CD14-positive monocyte (primary cell): ENCODE measurements around the gene NIT1. TPM values are rescaled to one million over a fixed set of nuclear protein-coding genes. Genes with fewer than 3 reads are reported as not detected.

Experiments
- DNase-seq, 3 donors: peaks; one replicate each; pipeline ENCODE4 v3.0.0-alpha.2; 2011 to 2022
- H2AFZ ChIP-seq: 2 replicates; pipeline ENCODE4 v1.6.0; 2012; ENCODE audit warnings: mild to moderate bottlenecking, low read depth, low read length, inconsistent platforms; ENCODE audit not compliant: insufficient read depth, poor library complexity, severe bottlenecking
- H3K27ac ChIP-seq, 2 donors: 1 replicate in 1 of 2; 2 replicates in 1 of 2; pipeline ENCODE4 v1.5.1; 2012 to 2013; ENCODE audit warnings: low read length in 2 of 2, control low read depth in 1 of 2, inconsistent platforms in 1 of 2, low read depth in 1 of 2, mild to moderate bottlenecking in 1 of 2
- H3K27me3 ChIP-seq, 2 donors: one replicate each; pipeline versions ENCODE4 v1.6.0 to v1.6.1; 2011 to 2013; ENCODE audit warnings: low read length in 2 of 2; ENCODE audit not compliant: control insufficient read depth in 2 of 2, insufficient read depth in 2 of 2
- H3K36me3 ChIP-seq, 2 donors: replicated peaks in 1 of 2; 1 replicate in 1 of 2; 2 replicates in 1 of 2; pipeline versions ENCODE4 v1.5.1 to v1.6.1; 2012 to 2013; ENCODE audit warnings: low read length in 2 of 2, control low read depth in 1 of 2, inconsistent platforms in 1 of 2, mild to moderate bottlenecking in 1 of 2; ENCODE audit not compliant: insufficient read depth in 2 of 2, control insufficient read depth in 1 of 2
- H3K4me1 ChIP-seq, 2 donors: 1 replicate in 1 of 2; 2 replicates in 1 of 2; pipeline versions ENCODE4 v1.5.1 to v1.6.1; 2012 to 2013; ENCODE audit warnings: low read length in 2 of 2, control low read depth in 1 of 2, inconsistent platforms in 1 of 2, mild to moderate bottlenecking in 1 of 2, moderate library complexity in 1 of 2; ENCODE audit not compliant: insufficient read depth in 2 of 2, control insufficient read depth in 1 of 2
- H3K4me2 ChIP-seq: replicated peaks from 2 replicates; pipeline ENCODE3; 2012; ENCODE audit warnings: low read length, moderate library complexity, mild to moderate bottlenecking; ENCODE audit not compliant: poor library complexity, severe bottlenecking; ENCODE audit errors: extremely low read depth
- H3K4me3 ChIP-seq, 3 experiments: fragments of 200-600 bp in 1 of 3; sonication (generic) in 1 of 3; replicated peaks in 1 of 3; 1 replicate in 2 of 3; 2 replicates in 1 of 3; pipeline ENCODE4 v1.5.1; 2011 to 2013; ENCODE audit warnings: low read length in 3 of 3, mild to moderate bottlenecking in 3 of 3, control low read depth in 2 of 3, low read depth in 2 of 3, inconsistent platforms in 1 of 3, moderate library complexity in 1 of 3
- H3K79me2 ChIP-seq: 2 replicates; pipeline ENCODE4 v1.6.0; 2012; ENCODE audit warnings: mild to moderate bottlenecking, control low read depth, inconsistent platforms, low read length, moderate library complexity; ENCODE audit not compliant: insufficient read depth
- H3K9ac ChIP-seq: 2 replicates; pipeline ENCODE4 v1.6.0; 2017; ENCODE audit warnings: low read length, mild to moderate bottlenecking; ENCODE audit not compliant: insufficient read depth, poor library complexity, severe bottlenecking
- H3K9me3 ChIP-seq, 2 donors: replicated peaks in 1 of 2; 1 replicate in 1 of 2; 2 replicates in 1 of 2; pipeline versions ENCODE4 v1.5.1 to v1.6.1; 2012 to 2013; ENCODE audit warnings: low read length in 2 of 2, control low read depth in 1 of 2; ENCODE audit not compliant: control insufficient read depth in 1 of 2, insufficient read depth in 1 of 2
- H4K20me1 ChIP-seq: 2 replicates; pipeline ENCODE4 v1.6.0; 2012; ENCODE audit warnings: mild to moderate bottlenecking, low read length, control low read depth, moderate library complexity; ENCODE audit not compliant: insufficient read depth
- H3K27ac Mint-ChIP-seq, 7 donors: one replicate each; pipeline ENCODE4 v1.8.0; 2020; ENCODE audit warnings: mild to moderate bottlenecking in 7 of 7, mixed read lengths in 7 of 7, moderate library complexity in 6 of 7, inconsistent platforms in 2 of 7
- H3K27me3 Mint-ChIP-seq, 3 donors: one replicate each; pipeline ENCODE4 v1.8.0; 2021 to 2022; ENCODE audit warnings: low read depth in 3 of 3, mild to moderate bottlenecking in 3 of 3, mixed read lengths in 3 of 3, moderate library complexity in 3 of 3, inconsistent platforms in 1 of 3
- H3K36me3 Mint-ChIP-seq, 2 donors: one replicate each; pipeline ENCODE4 v1.8.0; 2020; ENCODE audit warnings: mixed read lengths in 2 of 2, inconsistent platforms in 1 of 2, mild to moderate bottlenecking in 1 of 2
- H3K4me1 Mint-ChIP-seq: one replicate; pipeline ENCODE4 v1.8.0; 2020; ENCODE audit warnings: mild to moderate bottlenecking, mixed read lengths
- H3K4me3 Mint-ChIP-seq, 2 donors: one replicate each; pipeline ENCODE4 v1.8.0; 2020; ENCODE audit warnings: mild to moderate bottlenecking in 2 of 2, mixed read lengths in 2 of 2, moderate library complexity in 1 of 2
- H3K9me3 Mint-ChIP-seq, 7 donors: one replicate each; pipeline ENCODE4 v1.8.0; 2020 to 2022; ENCODE audit warnings: mixed read lengths in 7 of 7, mild to moderate bottlenecking in 6 of 7, moderate library complexity in 6 of 7, inconsistent platforms in 2 of 7
- CTCF ChIP-seq: fragments of 200-600 bp; IDR thresholded peaks from one replicate; pipeline ENCODE4 v1.8.0; 2022; ENCODE audit warnings: antibody characterized with exemption, mild to moderate bottlenecking
- whole genome bisulfite sequencing: methylation state at CpG from one replicate; pipeline ENCODE4 v1.1.5; 2013; ENCODE audit warnings: missing lambda C conversion rate; ENCODE audit not compliant: insufficient coverage; 5-methylcytosine and 5-hydroxymethylcytosine counted together
- intact Hi-C, 2 donors: fragments of 100-400 bp; cut with micrococcal nuclease; formaldehyde crosslinking; loops; one replicate each; pipeline versions ENCODE4 v1.15.0 to v1.15.1; 2023
- polyA plus RNA-seq, 3 donors: library from polyadenylated mRNA; depleted of rRNA in 1 of 3; unstranded in 2 of 3; stranded (reverse) in 1 of 3; fragments of 300-500 nt in 2 of 3; fragments of >200 nt in 1 of 3; fragmentation: Illumina TruSeq in 2 of 3; gene quantifications; 1 replicate in 2 of 3; 2 replicates in 1 of 3; pipeline ENCODE4 v1.2.3, GENCODE V29; 2012 to 2021

NIT1 gene
- polyA plus RNA-seq, 3 donors, result 28.4 to 84.7 (median 35.7) TPM

GRCh38 chr1:161100556-161100955 lies 17.3 kb upstream of the NIT1 start:
- intact Hi-C loops, result no loop called here

DNA sequence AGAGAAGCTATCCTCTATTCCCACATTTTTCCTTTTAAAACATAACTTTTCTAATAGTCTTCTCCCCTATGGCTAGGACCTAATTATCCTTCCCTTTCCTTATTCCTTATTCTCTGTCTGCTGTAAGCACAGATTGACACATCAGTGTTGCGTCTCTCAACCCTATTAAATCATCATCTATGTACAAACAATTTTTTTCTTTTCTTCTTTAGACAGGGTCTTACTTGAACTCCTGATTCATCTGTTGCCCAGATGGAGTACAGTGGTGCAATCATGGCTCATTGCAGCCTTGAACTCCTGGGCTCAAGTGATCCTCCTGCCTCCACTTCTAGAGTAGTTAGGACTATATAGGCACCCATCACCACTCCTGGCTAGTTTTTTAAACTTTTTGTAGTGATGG lies 11.5 kb upstream of the NIT1 start:
- 75% methylated on average over 1 of the region's 1 CpG for WGBS

More at GRCh38 chr1:161100556-161100955, 17.3 kb upstream of the NIT1 start:
- peaks cover 34% of the 10 kb centered on the region in 2 donors for H3K4me1 ChIP-seq
- no peak overlapping the region for H3K9ac ChIP-seq
- peaks cover 31 to 49% of the 10 kb centered on the region in 2 donors for H3K36me3 ChIP-seq
- 100% methylated on average over 1 of the region's 2 CpGs for WGBS
- H4K20me1 ChIP-seq, result peaks cover 37% of the 10 kb centered on the region
- peaks cover 42 to 47% of the 10 kb centered on the region in 2 donors for H3K36me3 Mint-ChIP-seq
- no peaks in the 10 kb centered on the region for H3K9me3 ChIP-seq
- H3K79me2 ChIP-seq, result peaks cover 35% of the 10 kb centered on the region
- no peak overlapping the region for H3K27ac ChIP-seq
- H3K4me3 ChIP-seq, result no peak overlapping the region
- peaks cover 0 to 7% of the 10 kb centered on the region in 2 donors for H3K27me3 ChIP-seq
- no peak overlapping the region for H3K4me2 ChIP-seq
- H3K27ac Mint-ChIP-seq, result no peak overlapping the region
- TF ChIP-seq CTCF, result no peak
- H3K4me3 Mint-ChIP-seq, result no peak overlapping the region
- peaks cover 37% of the 10 kb centered on the region for H3K4me1 Mint-ChIP-seq
- no peak for DNase-seq
- H3K27me3 Mint-ChIP-seq, result peaks cover 5 to 17% (median 10%) of the 10 kb centered on the region in 3 donors
- H2AFZ ChIP-seq, result no peak overlapping the region
- H3K9me3 Mint-ChIP-seq, result peaks cover 0 to 5% (median 0%) of the 10 kb centered on the region in 7 donors

More for the DNA sequence above, 11.5 kb upstream of the NIT1 start:
- no peaks in the 10 kb centered on the region for H3K27me3 ChIP-seq
- H3K9ac ChIP-seq, result no peak overlapping the region
- H3K27ac ChIP-seq, result no peak overlapping the region
- Mint-ChIP-seq H3K9me3 (no peaks in the 10 kb centered on the region), H3K4me1 (peaks cover 15% of the 10 kb centered on the region), H3K4me3 (no peak overlapping the region), H3K36me3 (peaks cover 36 to 55% of the 10 kb centered on the region in 2 donors), H3K27ac (no peak overlapping the region), H3K27me3 (no peaks in the 10 kb centered on the region)
- H3K4me2 ChIP-seq, result no peak overlapping the region
- DNase-seq, result no peak
- no peak overlapping the region for H2AFZ ChIP-seq
- peaks cover 13 to 53% of the 10 kb centered on the region in 2 donors for H3K36me3 ChIP-seq
- TF ChIP-seq CTCF, result no peak
- peaks cover 93% of the 10 kb centered on the region for H3K79me2 ChIP-seq
- no peaks in the 10 kb centered on the region for H3K9me3 ChIP-seq
- intact Hi-C loops, result no loop called here
- H3K4me1 ChIP-seq, result peaks cover 6 to 7% of the 10 kb centered on the region in 2 donors
- peaks cover 93% of the 10 kb centered on the region for H4K20me1 ChIP-seq
- H3K4me3 ChIP-seq, result no peak overlapping the region
